Suppressor macrophage (primary cell): ENCODE data around the gene FABP7.

Source experiments
- DNase-seq, 4 experiments: peaks; one replicate each; pipeline ENCODE4 v3.0.0-alpha.2; 2020 to 2022

The FABP7 gene

GRCh38 chr6:122799140-122799745, 19.7 kb downstream of the FABP7 start:
- DNase-seq: peak; percentile 7 to 37 (median 8)

DNA sequence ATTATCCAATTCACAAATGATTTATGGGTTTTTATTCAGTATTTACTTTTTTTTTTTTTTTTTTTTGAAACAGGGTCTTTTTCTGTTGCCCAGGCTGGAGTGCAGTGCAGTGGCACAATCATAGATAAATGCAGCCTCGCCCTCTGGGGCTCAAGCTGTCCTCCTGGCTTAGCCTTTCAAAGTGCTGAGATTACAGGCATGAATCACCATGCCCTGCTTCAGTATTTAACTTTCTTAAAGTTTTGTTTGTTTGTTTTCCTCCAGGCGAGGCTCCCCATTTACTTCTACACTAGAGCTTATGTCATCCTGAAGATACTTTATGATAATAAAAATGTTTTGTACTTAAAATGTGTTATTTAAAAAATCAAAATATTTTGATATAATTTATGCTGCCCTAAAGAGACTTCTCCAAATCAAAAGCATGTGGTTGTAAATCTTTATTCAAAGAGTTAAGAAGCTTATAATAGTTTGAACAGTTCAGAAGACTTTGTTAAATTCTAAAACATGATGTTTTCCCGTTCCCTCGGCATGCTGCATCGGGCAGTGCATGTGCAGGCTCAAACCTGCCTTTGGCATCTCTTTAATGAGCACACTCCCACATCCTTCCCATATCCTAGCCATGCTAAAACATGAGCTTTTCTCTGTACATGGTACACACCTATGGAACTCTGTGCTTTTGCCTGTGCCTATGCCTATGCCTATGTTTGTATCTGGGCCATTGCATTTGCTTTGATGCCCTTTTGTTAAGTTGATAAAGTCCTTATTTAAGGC, 20.6 kb downstream of the FABP7 start:
- no peak for DNase-seq

- no peak for DNase-seq
These were observed 21.4 kb downstream of the FABP7 start for GRCh38 chr6:122800906-122801305.

DNA sequence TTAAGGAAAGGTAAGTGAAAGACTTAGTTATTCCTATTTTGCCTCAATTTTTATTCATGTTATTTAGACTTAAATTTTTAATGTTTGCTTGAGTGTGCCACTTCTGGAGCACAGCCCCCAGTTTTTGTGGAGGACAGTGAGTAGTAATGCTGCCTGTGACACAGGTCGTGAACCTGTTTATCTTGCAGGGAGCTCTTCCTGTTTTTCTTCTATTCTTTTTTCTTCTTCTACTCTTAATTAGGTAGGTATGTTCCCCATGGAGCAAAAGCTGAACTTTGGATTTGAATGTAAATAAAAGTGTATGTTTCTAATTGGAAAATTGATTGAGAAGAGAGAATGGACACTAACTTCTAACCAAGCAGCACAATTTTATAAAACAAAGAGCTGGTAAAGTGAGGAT, 21.9 kb downstream of the FABP7 start:
- no peak for DNase-seq

DNA sequence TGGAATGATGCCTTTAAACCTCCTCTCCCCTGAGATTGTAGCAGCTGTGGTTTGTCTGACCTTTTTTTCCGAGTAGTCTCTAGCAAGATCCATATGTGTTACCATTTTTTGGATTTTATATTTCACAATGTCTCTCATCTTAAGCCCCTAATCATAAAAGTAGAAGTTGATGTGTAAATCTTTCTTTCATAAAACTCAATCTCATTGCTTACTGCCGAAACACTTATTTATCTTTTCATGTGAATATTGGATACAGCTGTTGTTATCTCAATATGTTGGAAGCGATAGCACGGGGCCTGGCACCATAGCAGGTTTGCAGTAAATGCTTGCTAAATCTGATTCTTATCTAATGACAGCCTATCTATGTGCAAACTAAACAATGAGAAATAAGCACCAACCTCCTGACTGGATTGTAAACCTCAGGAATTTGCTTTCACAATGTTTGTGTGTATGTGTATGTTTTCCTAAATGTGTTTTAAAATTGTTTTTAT, 23.7 kb downstream of the FABP7 start:
- no peak for DNase-seq

DNA sequence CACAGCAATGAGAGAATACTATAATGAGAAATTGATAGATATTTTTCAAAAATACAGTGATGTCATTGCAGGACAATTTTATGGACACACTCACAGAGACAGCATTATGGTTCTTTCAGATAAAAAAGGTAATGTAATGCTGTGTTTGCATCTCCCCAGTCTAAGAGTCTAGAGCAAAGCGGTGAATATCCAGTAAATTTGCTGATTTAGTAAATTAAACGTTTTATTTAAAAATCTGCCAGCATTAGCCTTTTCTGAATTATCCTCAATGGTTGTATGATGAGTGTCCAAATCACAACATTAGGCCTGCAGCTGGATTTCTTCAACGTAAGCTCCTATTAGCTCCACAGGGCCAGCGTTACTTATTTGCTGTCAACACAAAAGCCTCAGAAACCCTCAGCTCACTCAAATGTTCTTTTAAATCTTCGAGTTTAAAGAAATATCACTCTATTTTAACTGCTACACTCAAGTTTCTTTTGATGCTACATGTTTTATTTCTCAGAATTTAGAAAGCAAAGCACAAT, 25.5 kb downstream of the FABP7 start:
- DNase-seq: no peak

- DNase-seq: peak in 1 of 4 experiments; percentile 10
These were observed 26.8 kb downstream of the FABP7 start for GRCh38 chr6:122806291-122806690.

DNA sequence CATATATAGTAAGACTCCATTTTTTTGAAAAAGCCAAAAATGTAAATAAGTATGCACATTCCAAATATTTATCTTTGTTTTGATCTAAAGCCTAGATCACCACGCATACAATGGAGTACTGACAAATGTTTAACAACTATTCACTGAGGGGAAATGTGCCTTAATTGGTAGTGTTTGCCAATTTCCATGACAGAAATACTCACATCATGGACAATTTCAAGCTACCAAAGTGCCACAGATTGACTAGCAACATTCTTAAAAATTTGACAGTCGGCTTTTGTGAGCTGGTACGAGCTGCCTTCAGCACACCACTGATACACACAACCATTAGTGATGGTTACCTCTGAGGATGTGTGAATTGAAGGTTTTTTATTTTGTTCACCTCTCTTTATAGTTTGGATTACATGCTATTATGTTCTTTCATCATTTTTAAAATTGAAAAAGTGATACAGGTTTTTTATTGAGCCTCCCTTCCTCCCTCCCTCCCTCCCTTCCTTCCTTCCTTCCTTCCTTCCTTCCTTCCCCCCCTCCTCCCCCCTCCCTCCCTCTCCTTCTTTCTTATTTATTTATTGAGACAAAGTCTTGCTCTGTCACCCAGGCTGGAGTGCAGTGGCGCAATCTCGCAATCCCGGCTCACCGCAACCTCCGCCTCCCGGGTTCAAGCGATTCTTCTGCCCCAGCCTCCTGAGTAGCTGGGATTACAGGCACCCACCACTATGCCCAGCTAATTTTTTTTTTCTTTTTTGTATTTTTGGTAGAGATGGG, 28.8 kb downstream of the FABP7 start:
- DNase-seq: no peak

GRCh38 chr6:122809001-122809400, 29.5 kb downstream of the FABP7 start:
- DNase-seq: no peak

DNA sequence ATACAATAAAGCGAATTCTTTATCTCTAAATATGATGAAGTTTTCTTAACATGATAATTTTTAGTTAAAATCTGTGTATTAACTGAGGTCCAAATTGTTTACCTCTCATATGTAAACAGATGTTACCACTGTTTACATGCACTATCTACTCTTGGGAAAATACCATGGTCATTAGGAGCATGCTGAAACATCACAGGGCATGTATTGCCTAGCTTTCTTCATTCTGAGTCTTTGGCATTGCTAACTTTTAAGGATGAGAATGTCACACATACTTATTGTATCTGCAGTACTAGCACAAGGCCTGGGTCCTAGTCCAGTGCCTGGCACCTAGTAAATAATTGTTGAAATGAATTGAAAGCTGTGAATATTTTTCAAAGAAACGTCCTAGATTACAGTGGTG, 30.2 kb downstream of the FABP7 start:
- DNase-seq: no peak

DNA sequence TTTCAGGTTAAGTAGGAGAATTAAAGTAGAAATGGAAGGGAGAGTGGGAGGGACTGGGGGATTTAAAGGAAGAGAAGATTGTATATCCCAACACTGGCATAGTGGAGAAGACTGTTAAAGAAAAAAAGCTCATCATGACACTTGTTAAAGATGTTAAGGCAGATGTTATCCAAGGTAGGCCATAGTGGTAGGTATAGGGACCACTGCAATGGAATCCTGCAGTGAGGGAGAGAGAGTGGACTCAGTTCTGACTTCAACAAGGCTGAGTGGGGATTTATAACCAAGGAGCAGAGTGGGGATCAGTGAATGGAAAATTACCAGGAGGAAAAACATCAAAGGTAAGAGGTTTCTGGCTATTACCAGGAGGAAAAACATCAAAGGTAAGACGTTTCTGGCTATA, 30.7 kb downstream of the FABP7 start:
- DNase-seq: no peak

- no peak for DNase-seq
These were observed 37.8 kb downstream of the FABP7 start for GRCh38 chr6:122817358-122817757.

DNA sequence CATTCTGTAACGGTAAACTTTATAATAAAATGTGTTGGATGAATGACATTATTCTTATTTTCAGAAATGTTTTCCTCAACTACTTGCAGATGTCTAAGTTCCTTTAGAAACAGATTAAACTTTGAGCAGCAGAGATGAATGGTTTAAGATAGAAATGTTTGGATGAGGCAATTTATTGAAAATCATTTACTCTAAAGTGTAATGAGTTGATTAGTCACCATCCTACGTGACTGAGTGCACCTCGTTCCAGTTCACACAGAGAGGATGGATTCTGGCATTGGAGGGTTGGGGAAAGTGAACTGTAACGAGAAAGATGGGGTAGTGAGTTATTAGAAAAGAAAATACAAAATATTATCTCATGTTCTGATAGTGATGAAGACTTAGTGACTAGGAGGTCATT, 38.2 kb downstream of the FABP7 start:
- no peak for DNase-seq

GRCh38 chr6:122818866-122819265, 39.4 kb downstream of the FABP7 start:
- no peak for DNase-seq

- no peak for DNase-seq
These were observed 41.6 kb downstream of the FABP7 start for GRCh38 chr6:122821095-122821494.

DNA sequence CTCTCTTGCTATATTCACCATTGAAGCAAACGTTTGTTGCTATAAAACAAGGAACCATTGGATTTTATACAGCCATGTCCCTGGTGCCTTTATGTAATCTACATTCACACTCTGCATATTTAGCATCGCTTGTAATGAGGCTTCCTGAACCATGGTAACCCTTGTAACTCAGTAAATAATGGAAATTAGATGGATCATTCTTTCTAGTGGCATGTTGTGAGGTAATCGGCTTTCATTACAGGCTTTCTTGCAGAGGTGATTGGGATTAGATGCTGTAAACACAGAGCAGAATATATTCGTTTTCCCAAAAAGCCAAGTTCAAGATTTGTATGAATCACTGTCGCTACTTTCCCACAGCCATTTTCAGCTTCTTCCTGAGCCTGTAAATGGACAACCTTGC, 45.6 kb downstream of the FABP7 start:
- DNase-seq: no peak

GRCh38 chr6:122829456-122829855, 49.9 kb downstream of the FABP7 start:
- DNase-seq: no peak

GRCh38 chr6:122831511-122831910, 52.0 kb downstream of the FABP7 start:
- no peak for DNase-seq

- no peak for DNase-seq
These were observed 52.9 kb downstream of the FABP7 start for GRCh38 chr6:122832459-122832858.

GRCh38 chr6:122833021-122833491, 53.5 kb downstream of the FABP7 start:
- no peak for DNase-seq
